Stimulated activated CD4-positive, alpha-beta T cell treated with anti-CD3 and anti-CD28 coated beads, Interleukin-4, amount 100 ng/mL, for 48 hours (primary cell): ENCODE results near the gene PERCC1.

Experiments
- DNase-seq, 2 donors: peaks; one replicate each; pipeline ENCODE4 v3.0.0-alpha.2; 2020; ENCODE audit warnings: low read depth in 2 of 2

Gene PERCC1

GRCh38 chr16:1412847-1413246 is 18.0 kb upstream of the PERCC1 start:
- DNase-seq = no peak

- peak; percentile 54 to 58 for DNase-seq
Observed at GRCh38 chr16:1413684-1414531, 17.0 kb upstream of the PERCC1 start.

- DNase-seq = peak; percentile 68 to 77
Observed at GRCh38 chr16:1414532-1415260, 16.2 kb upstream of the PERCC1 start, which contains the start of gene UNKL. TSS of gene UNKL (minus strand) at chr16:1414704. CDS start at chr16:1414691, 13 bp downstream.

- DNase-seq = no peak
Observed at GRCh38 chr16:1416521-1416941, 14.3 kb upstream of the PERCC1 start.

GRCh38 chr16:1420111-1420539 is 10.8 kb upstream of the PERCC1 start:
- no peak for DNase-seq

GRCh38 chr16:1422076-1422475 is 8.8 kb upstream of the PERCC1 start:
- no peak for DNase-seq

- no peak for DNase-seq
Observed at GRCh38 chr16:1424028-1424427, 6.8 kb upstream of the PERCC1 start.

GRCh38 chr16:1425616-1426370 is 5.1 kb upstream of the PERCC1 start:
- DNase-seq = no peak

- DNase-seq = no peak
Observed at GRCh38 chr16:1426734-1427471, 4.0 kb upstream of the PERCC1 start.

GRCh38 chr16:1427473-1428461 is 3.1 kb upstream of the PERCC1 start:
- DNase-seq = no peak

GRCh38 chr16:1428511-1428910 is 2.4 kb upstream of the PERCC1 start:
- DNase-seq = peak; percentile 43 to 54

- no peak for DNase-seq
Observed at GRCh38 chr16:1429012-1429411, 1.9 kb upstream of the PERCC1 start.

- DNase-seq = no peak
Observed at GRCh38 chr16:1429631-1430030, 1.2 kb upstream of the PERCC1 start.

- DNase-seq = no peak
Observed at GRCh38 chr16:1430214-1430758, 592 bp upstream of the PERCC1 start.

- DNase-seq = no peak
Observed at GRCh38 chr16:1431497-1432270, 806 bp downstream of the PERCC1 start.

- no peak for DNase-seq
Observed at GRCh38 chr16:1432388-1433262, 1.7 kb downstream of the PERCC1 start.

- no peak for DNase-seq
Observed at GRCh38 chr16:1433263-1433560, 2.3 kb downstream of the PERCC1 start.

GRCh38 chr16:1433756-1434155 is 2.9 kb downstream of the PERCC1 start:
- DNase-seq = no peak
